HuH-7 (cell line): ENCODE data around the gene DYNC1I1.

Experiments
- DNase-seq: peaks from one replicate; pipeline ENCODE4 v3.0.0; 2011; ENCODE audit warnings: low spot score

DYNC1I1 gene

GRCh38 chr7:96144260-96144526 is 371.8 kb downstream of the DYNC1I1 start:
- no peak for DNase-seq
